Activated CD8-positive, alpha-beta memory T cell treated with anti-CD3 and anti-CD28 coated beads for 24 hours (primary cell): ENCODE data around the gene MAP3K7CL.
"Not testable (repeated sequence)": the region's sequence is repeated elsewhere in the genome, so short reads cannot be mapped to it uniquely, and the experiment has no call there.

Experiments used
- DNase-seq: peaks from one replicate; pipeline ENCODE4 v3.0.0-alpha.2; 2020

MAP3K7CL gene

DNA sequence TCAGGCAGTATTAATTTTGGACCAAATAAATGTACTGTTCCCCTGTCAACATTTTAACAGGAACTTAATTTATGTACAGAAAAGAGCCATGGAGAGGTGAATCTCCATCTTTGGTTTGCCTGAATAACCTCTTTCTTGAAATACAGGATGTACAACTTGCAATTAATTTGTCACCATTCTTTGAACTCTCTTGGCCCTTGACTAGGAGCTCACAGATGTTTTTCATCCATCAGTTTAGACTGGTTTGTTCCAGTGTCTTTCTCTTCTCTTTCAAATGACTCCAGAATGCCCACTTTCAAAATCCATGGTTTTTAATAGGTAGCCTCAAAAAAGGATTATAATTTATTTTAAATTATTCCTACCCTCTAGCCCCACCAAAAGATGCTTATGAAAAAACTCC, 5.0 kb downstream of the MAP3K7CL start:
- no peak for DNase-seq

GRCh38 chr21:29136033-29136432, 5.6 kb downstream of the MAP3K7CL start:
- DNase-seq = no peak

GRCh38 chr21:29144736-29145353, 14.4 kb downstream of the MAP3K7CL start:
- DNase-seq = no peak

DNA sequence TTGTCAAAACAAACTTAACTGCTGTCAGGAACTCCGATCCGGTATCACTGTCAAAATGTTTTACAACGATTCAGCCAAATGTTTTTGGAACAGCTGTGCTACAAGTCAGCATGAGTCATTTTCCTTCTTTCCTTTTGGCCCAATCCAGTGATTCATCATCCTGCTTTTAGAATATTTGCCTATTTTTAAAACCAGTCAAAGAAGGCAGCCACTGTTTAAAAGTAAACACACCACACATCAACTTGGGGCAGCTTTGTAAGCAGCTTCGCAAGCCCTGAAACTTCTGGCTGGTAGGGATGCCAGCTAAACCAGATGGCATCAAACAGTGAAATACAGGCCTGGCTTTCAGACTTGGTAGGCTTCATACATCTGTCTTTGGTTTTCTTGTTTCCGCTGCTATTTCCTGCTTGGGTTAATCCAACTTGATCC, 14.9 kb downstream of the MAP3K7CL start:
- no peak for DNase-seq

GRCh38 chr21:29145852-29146453, 15.5 kb downstream of the MAP3K7CL start:
- DNase-seq = no peak

DNA sequence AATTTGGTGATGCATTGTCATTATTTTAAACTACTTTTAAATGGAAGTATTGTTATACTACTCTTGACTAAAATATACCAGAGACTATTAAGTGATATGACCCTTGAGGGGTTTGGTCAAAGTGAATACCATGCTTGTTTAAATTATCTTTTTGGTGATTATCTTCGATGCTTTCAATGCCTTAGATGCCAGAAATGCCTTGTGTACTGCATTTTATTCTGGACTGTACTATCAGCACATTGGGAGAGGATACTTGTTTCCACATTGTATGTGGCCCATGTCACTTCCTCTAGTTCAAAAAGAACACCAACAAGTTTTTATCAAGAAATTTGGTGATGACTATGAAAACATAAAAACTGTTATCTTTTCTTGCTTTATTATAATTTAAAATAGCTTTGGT, 16.3 kb downstream of the MAP3K7CL start:
- no peak for DNase-seq

- DNase-seq = no peak
Observed at GRCh38 chr21:29148530-29148929, 18.1 kb downstream of the MAP3K7CL start.

DNA sequence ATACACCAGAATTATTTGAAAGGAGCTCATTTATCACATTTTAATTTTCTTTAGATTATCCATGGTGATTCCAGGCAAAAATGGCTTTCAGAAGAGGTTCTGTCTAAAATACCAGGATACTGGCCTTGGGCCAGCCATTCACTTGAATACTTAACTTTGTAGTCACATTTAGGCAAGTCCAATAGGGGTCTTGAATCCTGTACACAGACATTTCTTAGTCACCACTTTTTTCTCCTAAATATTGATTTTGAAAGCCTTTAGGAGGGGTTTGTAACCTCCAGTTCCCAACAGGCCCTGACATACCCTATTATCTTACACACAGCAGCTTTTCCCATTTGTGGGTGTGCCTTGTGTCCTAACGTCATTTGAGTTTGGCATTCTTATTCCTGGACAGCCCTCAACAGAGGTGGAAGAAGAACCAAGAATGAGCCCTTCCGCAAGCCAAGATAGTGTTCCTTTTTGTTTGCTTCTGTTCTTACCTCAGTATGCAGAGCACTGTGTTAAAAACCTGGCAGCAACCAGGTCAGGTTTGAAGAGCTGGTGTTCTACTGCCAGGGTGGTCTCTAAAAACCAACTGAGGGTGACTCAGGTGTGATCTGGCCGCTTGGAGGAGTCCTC, 19.5 kb downstream of the MAP3K7CL start:
- DNase-seq = no peak

GRCh38 chr21:29151931-29152330, 21.5 kb downstream of the MAP3K7CL start:
- DNase-seq = no peak

GRCh38 chr21:29152916-29153315, 22.5 kb downstream of the MAP3K7CL start:
- no peak for DNase-seq

DNA sequence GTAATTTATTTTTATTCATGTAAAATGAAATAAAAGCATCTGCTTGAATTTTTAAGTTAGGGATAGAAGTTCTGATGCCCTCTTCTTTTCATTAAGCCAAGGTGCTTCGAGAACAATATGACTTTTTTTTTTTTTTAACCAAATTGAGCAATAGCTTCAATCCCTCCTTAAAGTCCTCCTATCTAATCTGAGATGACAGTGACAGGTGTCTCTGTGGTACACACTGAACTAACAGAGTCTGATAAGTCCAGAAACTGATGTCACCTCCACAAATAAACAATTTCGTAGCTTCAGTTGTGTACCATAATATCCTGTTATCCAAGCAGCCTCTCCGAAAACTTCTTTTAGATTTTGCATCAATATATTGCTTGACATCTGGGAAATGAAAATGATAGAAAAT, 23.8 kb downstream of the MAP3K7CL start:
- no peak for DNase-seq

DNA sequence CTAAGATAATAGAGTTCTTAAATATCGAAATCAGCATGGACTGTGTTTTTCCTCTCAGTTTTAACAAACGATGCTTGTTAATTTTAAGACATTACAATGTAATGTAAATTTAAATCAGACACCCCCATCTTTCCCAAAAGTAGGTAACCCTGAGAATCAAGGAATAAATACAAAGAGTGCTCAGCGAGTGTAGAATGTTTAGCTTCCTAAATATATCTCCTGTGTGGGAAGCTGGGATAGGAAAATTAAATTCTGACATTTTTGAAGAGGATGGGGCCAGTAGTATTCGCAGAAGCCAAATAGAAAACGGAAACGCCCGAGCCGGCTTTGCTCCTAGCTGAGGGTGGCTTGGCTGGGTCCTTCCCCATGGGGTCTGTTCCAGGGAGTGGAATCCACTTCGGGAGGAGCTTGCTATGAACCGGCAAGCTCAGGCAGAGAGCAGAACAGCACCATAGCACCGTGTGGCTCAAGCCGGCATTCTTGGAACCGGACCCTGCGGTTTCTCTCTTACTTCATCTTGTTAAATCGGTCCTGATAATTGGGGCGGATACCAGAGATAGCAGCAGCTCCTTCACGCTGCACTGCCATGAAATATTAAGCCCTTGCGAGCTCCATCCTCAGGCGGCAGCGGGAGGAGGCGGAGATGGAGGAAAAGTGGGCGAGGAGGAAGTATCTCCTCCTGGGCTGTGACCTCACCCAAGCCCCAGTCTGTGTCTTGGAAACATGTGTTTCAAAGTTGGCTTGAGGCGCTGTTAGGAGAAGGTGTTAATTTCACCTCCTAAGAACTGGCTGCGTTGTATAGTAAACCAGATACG, 24.9 kb downstream of the MAP3K7CL start:
- DNase-seq = no peak

- DNase-seq = no peak
Observed at GRCh38 chr21:29155933-29156260, 25.5 kb downstream of the MAP3K7CL start.

GRCh38 chr21:29157080-29157479, 26.6 kb downstream of the MAP3K7CL start:
- DNase-seq = no peak

GRCh38 chr21:29159842-29160241, 29.4 kb downstream of the MAP3K7CL start:
- DNase-seq = no peak

GRCh38 chr21:29162825-29163224, 32.4 kb downstream of the MAP3K7CL start:
- DNase-seq = not testable (repeated sequence)

DNA sequence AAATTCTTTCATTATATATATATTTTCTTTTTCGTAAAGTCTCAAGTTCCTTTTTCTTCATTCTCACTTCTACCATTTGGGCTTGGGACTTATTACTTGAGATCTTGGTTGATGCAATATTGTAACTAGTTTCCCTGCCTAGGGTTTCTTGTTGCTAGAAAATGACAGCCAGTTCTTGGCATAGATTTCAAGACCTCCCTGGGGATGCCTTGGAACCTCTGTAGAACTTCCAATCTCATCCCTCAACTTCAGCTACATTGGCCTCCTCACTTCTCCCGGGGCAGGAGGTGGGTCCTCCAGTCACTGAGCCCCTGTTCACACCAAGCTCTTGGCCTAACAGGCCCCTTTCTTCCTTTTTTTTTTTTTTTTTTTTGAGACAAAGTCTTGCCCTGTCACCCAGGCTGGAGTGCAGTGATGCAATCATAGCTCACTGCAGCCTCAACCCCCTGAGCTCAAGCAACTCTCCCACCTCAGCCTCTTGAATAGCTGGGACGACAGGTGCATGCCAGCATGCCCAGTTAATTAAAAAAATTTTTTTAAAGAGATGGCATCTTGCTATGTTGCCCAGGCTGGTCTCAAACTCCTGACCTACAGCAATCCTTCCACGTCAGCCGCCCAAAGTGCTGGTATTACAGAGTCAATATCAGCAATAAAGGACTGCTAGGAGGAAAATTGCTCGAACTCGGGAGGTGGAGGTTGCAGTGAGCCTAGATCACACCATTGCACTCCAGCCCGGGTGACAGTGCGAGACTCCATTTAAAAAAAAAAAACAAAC, 33.1 kb downstream of the MAP3K7CL start:
- no peak for DNase-seq

DNA sequence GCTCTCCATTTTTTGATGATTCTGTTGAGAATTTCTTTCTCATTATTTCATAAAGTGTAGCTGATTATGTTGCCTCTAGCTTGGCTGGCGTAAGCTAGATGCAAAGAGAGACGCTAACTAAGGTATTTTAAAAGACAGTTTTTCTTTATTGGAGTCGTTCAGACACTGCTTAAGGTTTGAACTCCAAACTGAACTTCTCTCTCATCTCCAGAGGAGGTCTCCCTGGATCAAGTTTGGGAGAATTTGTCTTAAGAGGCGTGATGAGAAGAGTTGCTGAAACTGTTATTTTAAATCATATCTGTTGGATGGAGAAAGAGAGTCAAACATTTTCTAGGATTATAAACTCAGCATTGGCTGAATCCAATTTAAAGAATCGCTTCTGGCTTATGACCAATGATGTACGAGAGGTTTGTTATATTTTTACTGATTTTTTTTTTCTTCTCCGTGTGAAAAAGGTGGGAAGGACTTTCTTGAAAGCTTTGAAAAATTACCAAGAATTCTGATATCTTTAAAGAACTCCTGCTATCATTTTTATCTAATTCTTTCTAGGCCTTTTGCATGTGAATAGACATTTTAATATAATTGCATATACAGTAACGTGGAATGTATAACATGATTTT, 34.0 kb downstream of the MAP3K7CL start:
- no peak for DNase-seq

DNA sequence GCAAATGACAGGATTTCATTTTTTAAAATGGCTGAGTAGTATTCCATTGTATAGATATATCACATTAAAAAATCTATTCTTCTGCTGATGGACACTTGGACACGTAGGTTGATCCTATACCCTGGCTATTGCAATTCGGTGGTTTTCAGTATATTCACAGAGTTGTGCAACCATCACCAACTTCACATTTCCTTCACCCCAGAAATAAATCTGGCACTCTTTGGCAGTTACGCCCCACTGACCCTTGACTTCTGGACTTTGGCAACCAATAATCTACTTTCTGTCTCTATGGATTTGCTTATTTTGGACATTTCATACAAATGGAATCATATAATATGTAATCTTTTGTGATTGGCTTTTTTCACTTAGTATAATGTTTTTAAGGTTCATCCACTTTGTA, 35.9 kb downstream of the MAP3K7CL start:
- DNase-seq = no peak

- no peak for DNase-seq
Observed at GRCh38 chr21:29166853-29167252, 36.4 kb downstream of the MAP3K7CL start.

DNA sequence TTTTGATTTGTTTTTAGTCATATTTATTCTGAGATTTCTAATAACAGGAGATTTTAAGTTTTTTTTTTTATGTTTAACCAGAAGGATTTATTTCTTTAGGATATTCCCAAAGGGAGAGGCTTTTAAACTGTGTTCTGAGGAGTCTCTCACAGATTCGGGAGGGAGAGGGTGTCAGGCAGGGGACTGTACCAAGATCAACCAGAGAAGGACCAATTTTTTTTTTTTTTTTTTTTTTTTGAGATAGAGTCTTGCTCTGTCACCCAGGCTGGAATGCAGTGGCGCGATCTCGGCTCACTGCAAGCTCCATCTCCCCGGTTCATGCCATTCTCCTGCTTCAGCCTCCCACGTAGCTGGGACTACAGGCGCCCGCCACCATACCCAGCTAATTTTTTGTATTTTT, 37.0 kb downstream of the MAP3K7CL start:
- not testable (repeated sequence) for DNase-seq

GRCh38 chr21:29168891-29169315, 38.5 kb downstream of the MAP3K7CL start:
- no peak for DNase-seq

DNA sequence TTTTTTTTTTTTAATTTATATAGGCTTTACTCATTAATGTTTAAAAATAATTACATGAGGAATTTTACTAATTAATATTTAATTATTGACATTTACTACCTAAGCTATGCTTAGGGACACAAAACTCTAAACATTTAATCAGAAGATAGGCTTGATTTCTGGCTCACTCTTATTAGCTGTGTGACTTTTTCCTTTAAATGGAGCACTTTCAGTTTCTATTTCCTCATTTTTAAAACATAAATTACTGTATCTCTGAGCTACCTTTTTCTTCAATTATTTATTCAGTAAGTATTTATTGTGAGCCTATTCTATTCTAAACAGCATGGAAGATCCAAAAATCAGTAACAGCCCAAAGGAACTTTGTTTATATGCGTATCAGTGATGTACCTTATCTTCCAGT, 40.5 kb downstream of the MAP3K7CL start:
- no peak for DNase-seq
